Activated naive CD4-positive, alpha-beta T cell treated with anti-CD3 and anti-CD28 coated beads, Interleukin-2, amount 50 U/mL, for 72 hours (primary cell): Measurements from ENCODE around the gene PTGIS. TPM values are rescaled to one million over a fixed set of nuclear protein-coding genes. Genes with fewer than 3 reads are reported as not detected.

ENCODE experiments used
- ATAC-seq, 2 donors: fragments of 150-1000 bp; cut with Tn5 transposase; 2 replicates each; pipeline ENCODE4 v1.10.0; 2021; ENCODE audit warnings: mild to moderate bottlenecking in 2 of 2, moderate library complexity in 2 of 2
- DNase-seq, 2 donors: peaks; one replicate each; pipeline ENCODE4 v3.0.0; 2021 to 2022; ENCODE audit warnings: low spot score in 2 of 2
- H3K27ac Mint-ChIP-seq, 2 donors: one replicate each; pipeline ENCODE4 v1.8.0; 2022; ENCODE audit warnings: mild to moderate bottlenecking in 2 of 2, mixed read lengths in 2 of 2
- H3K36me3 Mint-ChIP-seq, 2 donors: one replicate each; pipeline ENCODE4 v1.8.0; 2022; ENCODE audit warnings: mixed read lengths in 2 of 2
- H3K9me3 Mint-ChIP-seq, 2 donors: one replicate each; pipeline ENCODE4 v1.8.0; 2022; ENCODE audit warnings: mixed read lengths in 2 of 2
- total RNA-seq, 2 donors: library from RNA; stranded (reverse); gene quantifications; one replicate each; pipeline ENCODE4 v1.2.3, GENCODE V29; 2022

Gene PTGIS
- total RNA-seq, 2 donors from 2014 or later = 0.60 to 1.0 TPM

DNA sequence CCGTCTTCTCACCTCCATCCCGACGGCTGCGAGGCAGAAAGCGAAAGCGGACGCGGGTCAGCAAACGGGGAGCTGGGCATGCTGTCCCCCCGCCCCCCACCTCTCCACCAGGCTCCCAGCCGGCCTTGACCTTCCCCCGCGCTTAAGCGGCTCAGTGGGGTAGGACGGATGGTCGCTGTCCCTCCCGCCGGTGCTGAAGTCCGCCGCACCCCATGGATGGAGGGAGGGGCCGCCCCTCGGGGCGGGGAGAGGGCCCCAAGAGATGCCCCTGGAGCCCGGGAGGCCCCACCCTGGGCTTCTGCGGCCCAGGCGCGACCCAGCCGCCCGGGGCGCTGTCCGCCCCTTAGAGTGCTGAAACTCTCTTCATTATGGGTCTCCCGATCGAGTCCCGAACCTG lies 85.3 kb downstream of the PTGIS start, which contains the start of gene KCNB1:
KCNB1 (minus strand) TSS at position 48 of the 397 bp plus-strand sequence. CDS start 188 bp downstream, outside the sequence.
- no peaks in the 10 kb centered on the region for H3K9me3 Mint-ChIP-seq
- ATAC-seq (peak; percentile 33 to 51), DNase-seq (peak in 1 of 2 donors; percentile 48)
- peak within 1 kb of the TSS in 1 of 2 donors; percentile 41 for H3K27ac Mint-ChIP-seq
- H3K36me3 Mint-ChIP-seq = no peaks in the 10 kb centered on the region

- DNase-seq = no peak
- Mint-ChIP-seq H3K9me3 (no peaks in the 10 kb centered on the region), H3K27ac (no peak overlapping the region), H3K36me3 (no peaks in the 10 kb centered on the region)
- no peak for ATAC-seq
These were observed 85.8 kb downstream of the PTGIS start for GRCh38 chr20:49482173-49482572.

DNA sequence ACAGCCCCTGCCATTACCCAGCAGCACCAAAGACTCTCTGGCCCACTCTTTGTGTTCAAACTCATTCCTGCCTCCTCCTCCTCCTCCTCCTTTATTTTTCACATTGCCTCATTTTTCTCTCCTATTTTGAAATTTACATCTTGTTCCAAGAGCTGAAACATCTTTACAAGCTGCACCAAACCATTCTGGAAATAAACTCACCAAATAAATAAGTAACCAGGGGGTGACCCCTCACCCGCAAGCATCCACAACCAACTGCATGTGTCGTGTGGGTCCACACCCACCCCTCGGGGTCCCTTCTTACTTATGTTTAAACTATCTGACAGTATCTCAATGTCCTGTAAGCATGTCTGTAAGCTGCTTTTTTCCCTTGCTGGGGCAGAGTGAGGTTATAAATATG lies 86.8 kb downstream of the PTGIS start:
- Mint-ChIP-seq H3K36me3 (no peaks in the 10 kb centered on the region), H3K27ac (no peak overlapping the region), H3K9me3 (no peaks in the 10 kb centered on the region)
- DNase-seq (no peak), ATAC-seq (no peak)

GRCh38 chr20:49480236-49480635 lies 87.7 kb downstream of the PTGIS start:
- no peak for ATAC-seq
- Mint-ChIP-seq H3K27ac (no peak overlapping the region), H3K36me3 (no peaks in the 10 kb centered on the region), H3K9me3 (no peaks in the 10 kb centered on the region)
- DNase-seq = no peak

GRCh38 chr20:49479785-49480184 lies 88.2 kb downstream of the PTGIS start:
- ATAC-seq (no peak), DNase-seq (no peak)
- no peaks in the 10 kb centered on the region for H3K36me3 Mint-ChIP-seq
- H3K27ac Mint-ChIP-seq = no peak overlapping the region
- no peaks in the 10 kb centered on the region for H3K9me3 Mint-ChIP-seq

- no peak for DNase-seq
These were observed 88.9 kb downstream of the PTGIS start for GRCh38 chr20:49478754-49479689.

GRCh38 chr20:49478266-49478665 lies 89.7 kb downstream of the PTGIS start:
- no peak overlapping the region for H3K27ac Mint-ChIP-seq
- no peak for DNase-seq
- no peaks in the 10 kb centered on the region for H3K9me3 Mint-ChIP-seq
- no peaks in the 10 kb centered on the region for H3K36me3 Mint-ChIP-seq
- no peak for ATAC-seq

More at GRCh38 chr20:49478754-49479689, 88.9 kb downstream of the PTGIS start:
- Mint-ChIP-seq H3K36me3 (no peaks in the 10 kb centered on the region), H3K27ac (no peak overlapping the region), H3K9me3 (no peaks in the 10 kb centered on the region)
- no peak for ATAC-seq

- DNase-seq = no peak
- Mint-ChIP-seq H3K9me3 (no peaks in the 10 kb centered on the region), H3K36me3 (no peaks in the 10 kb centered on the region), H3K27ac (no peak overlapping the region)
- ATAC-seq = no peak
These were observed 90.7 kb downstream of the PTGIS start for GRCh38 chr20:49477200-49477599.

GRCh38 chr20:49476016-49476355 lies 92.0 kb downstream of the PTGIS start:
- no peaks in the 10 kb centered on the region for H3K36me3 Mint-ChIP-seq
- no peaks in the 10 kb centered on the region for H3K9me3 Mint-ChIP-seq
- DNase-seq (no peak), ATAC-seq (no peak)
- no peak overlapping the region for H3K27ac Mint-ChIP-seq

DNA sequence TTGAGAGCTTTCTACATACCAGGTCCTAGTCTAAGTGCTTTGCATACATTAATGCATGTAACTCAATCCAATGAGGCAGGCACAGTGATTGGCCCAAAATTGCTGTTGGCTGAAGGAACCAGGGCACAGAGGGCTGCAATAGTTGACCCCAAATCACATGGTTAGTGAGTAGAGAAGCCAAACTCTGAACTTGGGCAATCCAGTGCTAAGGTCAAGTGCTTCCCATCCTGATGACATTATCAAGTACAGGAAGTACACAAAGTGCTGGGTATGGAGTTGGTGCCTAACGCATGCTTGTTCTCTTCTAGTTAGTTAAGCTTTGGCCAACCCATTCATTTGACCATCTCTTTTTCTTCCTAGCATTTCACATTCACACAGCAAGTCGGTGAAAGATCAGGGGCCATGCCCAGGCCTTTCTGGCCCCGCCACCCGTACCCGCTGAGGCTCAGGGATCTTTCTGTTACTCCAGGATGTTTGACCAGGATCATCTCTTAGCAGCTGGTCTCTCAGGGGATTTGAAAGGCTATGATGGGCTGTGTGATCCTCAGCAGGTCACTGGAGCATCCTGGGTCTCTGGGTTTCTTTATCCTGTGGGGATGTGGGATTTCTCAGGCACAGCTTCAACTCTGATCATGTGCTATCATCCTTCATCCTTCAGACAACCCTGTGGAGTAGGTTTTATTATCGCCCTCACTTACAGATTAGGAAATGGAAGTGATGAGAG lies 92.5 kb downstream of the PTGIS start:
- H3K36me3 Mint-ChIP-seq = no peaks in the 10 kb centered on the region
- H3K27ac Mint-ChIP-seq = no peak overlapping the region
- H3K9me3 Mint-ChIP-seq = no peaks in the 10 kb centered on the region
- DNase-seq (no peak), ATAC-seq (no peak)

DNA sequence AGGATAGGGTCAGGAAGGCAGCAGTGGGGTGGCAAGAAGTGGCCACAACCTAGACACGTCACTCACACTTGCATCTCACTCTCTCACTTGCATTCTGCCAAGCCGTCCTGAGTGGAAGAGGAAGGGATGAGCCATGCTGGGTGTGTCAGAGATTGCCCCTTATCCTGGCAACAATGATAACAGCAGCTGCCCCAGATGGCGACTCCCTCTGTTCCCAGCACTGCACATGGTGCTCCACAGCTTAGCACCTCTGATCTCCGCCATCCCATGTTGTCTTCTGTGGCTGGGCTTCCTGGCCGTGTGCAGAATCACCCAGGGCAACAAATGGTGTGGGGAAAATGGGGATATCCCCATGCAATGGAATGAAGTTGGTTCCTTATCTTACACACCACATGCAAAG lies 96.5 kb downstream of the PTGIS start:
- Mint-ChIP-seq H3K9me3 (peaks cover 0 to 4% of the 10 kb centered on the region in 2 donors), H3K27ac (no peak overlapping the region), H3K36me3 (no peaks in the 10 kb centered on the region)
- no peak for DNase-seq
- ATAC-seq = no peak

DNA sequence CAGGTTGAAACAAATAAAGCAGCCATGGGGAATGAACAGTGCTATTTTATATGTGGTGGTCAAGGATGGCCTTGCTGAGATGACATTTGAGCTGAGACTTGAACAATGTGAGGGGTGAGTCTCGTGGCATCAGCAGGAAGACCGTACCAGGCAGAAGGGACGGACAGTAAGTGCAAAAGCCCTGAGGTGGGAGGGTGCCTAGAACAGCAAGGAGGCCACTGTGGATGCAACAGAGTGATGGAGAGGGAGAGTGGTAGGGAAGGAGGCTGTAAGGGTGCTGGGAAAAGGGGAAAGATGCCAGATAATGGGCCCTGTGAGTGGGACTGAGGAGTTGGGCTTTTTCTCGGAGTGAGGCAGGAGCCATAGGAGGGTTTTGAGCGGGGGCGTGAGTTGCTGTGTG lies 97.0 kb downstream of the PTGIS start:
- ATAC-seq (no peak), DNase-seq (no peak)
- Mint-ChIP-seq H3K27ac (no peak overlapping the region), H3K36me3 (no peaks in the 10 kb centered on the region), H3K9me3 (peaks cover 0 to 4% of the 10 kb centered on the region in 2 donors)

DNA sequence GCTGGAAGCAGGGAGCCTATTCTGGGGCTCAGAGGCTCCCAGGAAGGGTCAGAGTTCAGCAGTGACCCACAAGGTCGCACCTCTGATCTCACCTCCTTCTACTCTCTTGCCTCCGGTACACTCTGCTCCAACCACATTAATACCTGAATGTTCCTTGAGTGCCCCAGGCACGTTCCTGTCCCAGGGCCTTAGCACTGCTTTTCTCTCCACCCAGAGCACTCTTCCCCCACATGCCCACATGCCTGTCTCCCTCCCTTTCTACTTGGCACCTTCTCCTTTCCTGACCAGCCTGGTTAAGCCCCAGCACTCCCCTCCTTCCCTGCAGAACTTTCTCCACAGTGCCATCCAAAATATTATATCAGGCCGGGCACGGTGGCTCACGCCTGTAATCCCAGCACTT lies 98.9 kb downstream of the PTGIS start:
- peaks cover 0 to 4% of the 10 kb centered on the region in 2 donors for H3K9me3 Mint-ChIP-seq
- H3K27ac Mint-ChIP-seq = no peak overlapping the region
- no peak for DNase-seq
- no peaks in the 10 kb centered on the region for H3K36me3 Mint-ChIP-seq
- no peak for ATAC-seq

GRCh38 chr20:49468412-49468811 lies 99.5 kb downstream of the PTGIS start:
- peaks cover 0 to 4% of the 10 kb centered on the region in 2 donors for H3K9me3 Mint-ChIP-seq
- ATAC-seq (no peak), DNase-seq (no peak)
- no peak overlapping the region for H3K27ac Mint-ChIP-seq
- H3K36me3 Mint-ChIP-seq = no peaks in the 10 kb centered on the region

DNA sequence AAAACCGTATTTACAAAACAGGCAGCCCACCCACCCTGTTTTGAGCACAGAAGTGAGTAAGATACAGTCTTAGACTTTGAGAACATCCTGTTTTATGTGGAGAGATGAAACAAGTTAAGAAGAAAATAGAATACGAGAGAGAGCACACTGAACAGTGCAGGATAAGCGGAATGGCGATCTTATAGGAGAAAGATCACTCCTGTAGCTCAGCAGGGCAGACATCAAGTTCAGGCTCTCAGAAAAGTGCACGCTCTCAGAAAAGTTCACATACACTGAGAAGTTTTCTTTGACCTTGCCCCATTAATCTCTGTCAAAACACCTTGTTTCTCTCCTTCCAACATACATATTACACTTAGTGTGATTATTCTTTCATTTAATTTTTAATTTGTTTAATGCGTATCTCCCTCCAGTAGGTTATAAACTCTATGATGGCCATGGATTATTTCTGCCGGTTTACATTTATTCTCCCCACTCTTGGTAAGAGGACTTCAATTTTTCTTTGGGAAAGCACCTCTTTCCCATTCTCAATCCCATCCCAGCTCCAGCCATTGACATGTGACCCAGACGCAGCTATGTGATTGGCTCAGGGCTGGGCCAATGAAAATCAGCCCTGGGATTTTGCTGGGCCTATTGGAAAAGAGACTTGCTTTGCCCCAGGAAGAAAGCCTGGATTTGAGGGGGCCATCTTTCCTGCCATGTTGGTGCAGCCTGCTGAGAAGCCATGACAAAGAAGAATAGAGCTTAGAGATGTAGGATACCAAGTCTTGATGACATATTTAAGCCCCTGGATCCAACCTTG lies 101.6 kb downstream of the PTGIS start:
- Mint-ChIP-seq H3K36me3 (no peaks in the 10 kb centered on the region), H3K27ac (peak overlapping the region in 1 of 2 donors; percentile 17), H3K9me3 (peaks cover 0 to 4% of the 10 kb centered on the region in 2 donors)
- DNase-seq (no peak), ATAC-seq (no peak)

DNA sequence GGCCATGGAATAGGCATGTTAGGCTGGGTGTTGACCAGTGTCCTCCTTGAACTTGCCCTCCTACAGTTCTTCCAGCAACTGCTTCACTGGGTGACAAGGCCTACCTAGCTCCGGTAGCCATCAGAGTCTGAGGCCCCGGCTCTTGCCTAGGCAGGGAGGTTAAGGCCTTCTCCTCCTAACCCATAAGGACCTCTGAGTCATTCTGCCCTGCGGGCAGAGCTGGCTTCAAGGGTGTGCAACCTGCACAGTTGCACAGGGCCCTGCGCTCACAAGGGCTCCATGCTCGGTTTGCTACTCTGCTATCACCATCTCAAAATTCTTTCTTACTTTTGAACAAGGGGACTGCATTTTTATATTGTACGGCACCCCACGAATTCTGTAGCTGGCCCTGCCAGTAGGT lies 103.4 kb downstream of the PTGIS start:
- H3K9me3 Mint-ChIP-seq = peaks cover 0 to 4% of the 10 kb centered on the region in 2 donors
- H3K27ac Mint-ChIP-seq = no peak overlapping the region
- no peak for DNase-seq
- H3K36me3 Mint-ChIP-seq = no peaks in the 10 kb centered on the region
- no peak for ATAC-seq

DNA sequence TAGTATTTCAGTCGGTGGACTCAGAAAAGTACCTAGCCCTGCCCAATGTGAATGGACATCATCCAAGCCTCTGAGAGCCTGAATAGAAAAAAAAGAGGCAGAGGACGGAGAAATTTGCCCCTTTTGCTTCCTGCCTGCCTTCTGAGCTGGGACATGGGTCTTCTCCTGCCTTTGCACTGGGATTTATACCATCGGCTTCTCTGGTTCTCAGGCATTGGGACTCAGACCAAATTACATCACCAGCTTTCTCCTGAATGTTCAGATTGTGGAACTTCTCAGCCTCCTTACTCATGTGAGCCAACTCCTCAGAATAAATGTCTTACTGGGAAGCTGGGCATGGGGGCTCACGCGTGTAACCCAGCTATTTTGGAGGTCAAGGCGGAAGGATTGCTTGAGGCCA lies 105.3 kb downstream of the PTGIS start:
- DNase-seq (no peak), ATAC-seq (no peak)
- Mint-ChIP-seq H3K27ac (no peak overlapping the region), H3K36me3 (no peaks in the 10 kb centered on the region), H3K9me3 (peaks cover 0 to 4% of the 10 kb centered on the region in 2 donors)
